Myocyte (in vitro differentiated cells): ENCODE data around the gene TMCO4. TPM values are rescaled to one million over a fixed set of nuclear protein-coding genes. Genes with fewer than 3 reads are reported as not detected.

Experiments used
- DNase-seq: peaks from one replicate; pipeline ENCODE4 v3.0.0-alpha.2; 2012; ENCODE audit warnings: low read depth
- total RNA-seq: library from RNA; depleted of rRNA; stranded (reverse); fragments of >200 nt; gene quantifications from 2 replicates; pipeline ENCODE4 v1.2.3, GENCODE V29; 2014

The TMCO4 gene
- total RNA-seq, 1 donor from 2014 or later = 11.0 TPM

- DNase-seq = peak; percentile 35
Observed at GRCh38 chr1:19723874-19724273, 75.8 kb downstream of the TMCO4 start.

DNA sequence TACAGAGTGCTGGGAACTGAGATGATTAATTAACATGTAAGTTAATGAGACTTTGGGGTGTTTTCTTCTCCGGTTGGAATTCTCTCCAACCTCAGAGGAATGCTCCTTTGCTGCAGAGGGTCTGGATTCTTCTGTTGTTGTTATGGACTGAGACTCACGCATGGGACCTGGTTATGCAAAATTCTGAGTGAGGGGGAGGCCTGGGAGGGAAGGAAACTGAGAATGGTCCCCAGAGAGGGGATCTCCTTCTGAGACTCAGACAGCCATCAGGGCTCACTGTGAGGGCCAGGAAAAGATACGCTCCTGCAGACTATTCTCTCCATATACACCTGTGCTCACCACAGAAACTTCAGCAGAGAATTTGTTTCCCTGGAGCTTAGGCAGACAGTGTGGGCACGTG is 78.7 kb downstream of the TMCO4 start:
- no peak for DNase-seq

- no peak for DNase-seq
Observed at GRCh38 chr1:19720174-19720573, 79.5 kb downstream of the TMCO4 start.

DNA sequence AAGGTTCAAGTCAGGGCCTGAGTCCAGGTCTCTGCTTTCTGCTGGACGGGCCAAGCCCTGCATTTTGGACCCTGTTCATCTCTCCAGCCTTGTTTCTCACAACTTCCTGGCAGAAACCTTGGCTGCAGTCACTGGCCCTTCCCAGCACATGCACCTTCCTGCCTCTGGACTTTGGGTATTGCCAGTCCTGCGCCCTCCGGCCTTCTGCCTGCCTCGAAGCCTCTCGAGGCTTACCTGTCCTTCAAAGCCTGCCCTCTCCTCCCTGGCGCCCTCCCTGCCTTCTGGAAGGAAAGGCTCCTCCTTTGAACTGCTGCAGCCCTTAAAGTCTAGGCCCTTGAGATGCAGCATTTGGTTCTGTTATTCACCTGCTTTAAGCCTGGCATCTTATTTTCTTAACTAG is 82.2 kb downstream of the TMCO4 start:
- no peak for DNase-seq

DNA sequence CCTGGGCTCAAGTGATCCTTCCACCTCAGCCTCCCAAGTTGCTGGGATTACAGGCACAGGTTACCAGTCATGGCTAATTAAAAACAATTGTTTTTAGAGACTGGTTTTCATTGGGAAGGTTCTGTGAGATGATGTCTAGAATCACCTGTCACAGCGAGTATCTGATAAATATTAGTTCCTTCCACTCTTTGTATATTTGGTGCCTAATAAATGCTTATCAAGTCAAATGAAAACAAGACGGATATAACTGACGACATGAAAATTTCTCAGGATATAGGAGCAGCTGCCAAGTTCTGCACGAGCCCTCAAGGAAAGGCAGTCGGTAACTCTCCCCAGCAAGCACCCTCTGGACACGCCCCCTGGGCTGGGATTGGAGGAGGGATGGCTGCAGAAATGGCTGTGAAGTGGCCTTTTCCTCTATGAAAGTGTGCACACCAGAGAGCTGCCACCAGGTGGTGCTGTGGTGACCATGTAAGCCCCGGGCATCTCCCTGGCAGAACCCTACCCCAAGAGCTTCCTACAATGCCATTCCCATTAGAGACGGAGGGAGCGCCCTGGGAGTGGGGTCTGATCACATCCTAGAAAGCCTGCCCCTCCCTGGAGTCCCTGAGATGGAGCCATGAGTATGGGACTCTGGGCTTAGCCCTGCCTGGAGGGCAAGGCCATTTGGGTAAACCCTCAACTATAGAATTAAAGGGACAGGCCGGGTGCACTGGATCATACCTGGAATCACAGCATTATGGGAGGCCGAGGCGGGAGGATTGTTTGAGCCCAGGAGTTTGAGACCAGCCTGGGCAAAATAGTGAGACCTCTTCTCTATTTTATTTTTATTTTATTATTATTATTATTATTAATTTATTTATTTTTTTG is 84.1 kb downstream of the TMCO4 start:
- DNase-seq = peak; percentile 97

- no peak for DNase-seq
Observed at GRCh38 chr1:19712928-19713327, 86.8 kb downstream of the TMCO4 start.

DNA sequence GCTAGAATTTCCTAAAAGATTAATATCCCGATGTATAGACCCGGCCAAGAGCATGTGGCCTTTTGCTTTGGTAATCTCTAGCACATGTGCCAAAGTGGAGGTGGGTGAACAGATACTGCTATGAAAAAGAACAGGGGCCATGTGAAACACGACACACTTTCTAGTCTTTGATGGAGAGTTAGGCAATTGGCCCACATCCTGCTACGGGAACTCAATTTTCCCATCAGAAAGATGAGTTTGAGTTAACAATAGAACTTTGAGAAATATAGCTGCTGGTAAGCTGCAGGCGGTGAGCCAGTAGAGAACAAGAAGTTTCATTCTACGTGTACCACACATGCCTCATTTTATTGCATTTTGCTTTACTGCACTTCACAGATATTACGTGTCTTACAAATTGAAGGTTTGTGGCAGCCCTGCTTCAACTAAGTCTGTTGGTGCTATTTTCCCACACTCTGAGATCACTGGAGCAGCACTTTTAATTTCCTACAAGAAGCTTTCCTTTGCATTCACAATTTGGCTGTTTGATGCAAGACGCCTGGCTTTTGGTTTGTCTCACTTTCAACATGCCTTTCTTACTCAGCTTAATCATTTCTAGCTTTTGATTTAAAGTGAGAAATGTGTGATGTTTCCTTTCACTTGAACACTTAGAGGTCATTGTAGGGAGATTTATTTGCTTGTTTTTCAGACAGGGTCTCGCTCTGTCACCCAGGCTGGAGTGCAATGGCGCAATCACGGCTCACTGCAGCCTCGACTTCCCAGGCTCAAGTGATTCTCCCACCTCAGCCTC is 88.7 kb downstream of the TMCO4 start:
- DNase-seq = no peak

DNA sequence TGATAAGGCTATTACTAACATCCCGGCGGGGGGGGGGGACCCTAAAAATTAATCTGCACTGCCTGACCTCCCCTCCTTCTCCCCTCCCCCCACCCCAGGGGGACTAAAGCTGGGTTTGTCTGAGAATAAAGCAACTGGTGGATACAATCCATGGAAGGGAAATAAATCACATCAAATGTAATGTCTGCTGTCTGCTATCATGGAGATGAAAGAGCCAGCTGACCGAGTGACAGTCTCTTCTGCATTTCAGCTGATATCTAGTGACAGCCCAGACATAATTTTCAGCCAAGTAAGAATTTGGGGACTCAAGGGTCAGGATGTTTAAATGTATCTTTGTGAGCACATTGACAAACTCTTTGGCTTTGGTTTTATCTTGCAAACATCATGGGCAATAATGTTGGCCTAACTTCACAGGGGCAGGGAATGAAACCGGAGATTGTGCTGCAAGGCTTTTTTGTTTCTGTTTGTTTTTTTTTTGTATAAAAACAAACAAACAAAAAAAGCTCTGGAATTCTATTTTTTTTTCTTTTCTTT is 90.4 kb downstream of the TMCO4 start:
- no peak for DNase-seq

DNA sequence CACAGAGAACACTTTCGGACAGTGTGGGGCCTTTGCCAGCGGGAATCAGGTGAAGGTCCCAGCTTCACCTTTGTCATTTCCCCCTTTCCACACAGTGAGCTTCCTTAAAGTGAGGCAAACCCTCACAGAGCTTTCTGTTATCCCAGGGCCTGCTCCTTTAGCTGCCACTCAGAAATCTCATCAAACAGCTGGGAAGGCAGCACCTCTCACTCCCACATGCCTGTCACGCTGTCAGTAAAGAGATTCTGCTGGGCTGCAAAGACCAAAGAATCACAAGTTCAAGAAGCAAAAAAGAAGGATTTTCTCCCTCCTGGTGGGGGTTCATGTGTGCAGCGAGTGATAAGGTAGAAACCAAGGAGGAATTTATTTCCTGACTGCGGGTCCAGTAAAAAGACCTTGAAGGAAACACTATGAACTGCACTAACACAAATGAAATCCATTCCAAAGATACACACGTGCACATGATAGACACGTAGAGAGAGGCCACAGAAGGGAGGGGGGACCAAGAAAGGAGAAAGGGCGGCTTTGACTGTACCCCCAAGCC is 91.1 kb downstream of the TMCO4 start:
- no peak for DNase-seq

- no peak for DNase-seq
Observed at GRCh38 chr1:19706136-19706535, 93.6 kb downstream of the TMCO4 start.

DNA sequence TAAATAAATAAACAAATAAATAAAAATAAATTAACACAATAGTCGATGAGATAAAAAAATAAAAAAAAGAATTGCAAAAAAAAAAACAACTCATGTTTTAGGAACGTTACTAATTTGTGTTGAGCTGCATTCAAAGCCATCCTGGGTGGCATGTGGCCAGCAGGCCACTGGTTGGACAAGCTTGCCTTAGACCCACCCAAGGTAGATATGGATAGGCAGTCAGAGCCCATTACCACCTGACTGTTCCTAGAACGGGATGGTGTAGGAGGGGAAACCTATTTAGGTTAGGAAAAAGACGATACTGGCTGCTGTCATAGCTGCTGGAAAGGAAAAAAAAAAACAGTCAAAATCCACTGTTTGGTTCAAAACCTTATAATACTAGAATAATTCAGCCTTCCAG is 94.3 kb downstream of the TMCO4 start:
- no peak for DNase-seq

GRCh38 chr1:19704247-19705113 is 95.2 kb downstream of the TMCO4 start:
- DNase-seq = peak; percentile 80

- no peak for DNase-seq
Observed at GRCh38 chr1:19703280-19703679, 96.4 kb downstream of the TMCO4 start.

GRCh38 chr1:19700079-19700777 is 99.5 kb downstream of the TMCO4 start:
- DNase-seq = no peak

- DNase-seq = no peak
Observed at GRCh38 chr1:19698181-19698580, 101.5 kb downstream of the TMCO4 start.

DNA sequence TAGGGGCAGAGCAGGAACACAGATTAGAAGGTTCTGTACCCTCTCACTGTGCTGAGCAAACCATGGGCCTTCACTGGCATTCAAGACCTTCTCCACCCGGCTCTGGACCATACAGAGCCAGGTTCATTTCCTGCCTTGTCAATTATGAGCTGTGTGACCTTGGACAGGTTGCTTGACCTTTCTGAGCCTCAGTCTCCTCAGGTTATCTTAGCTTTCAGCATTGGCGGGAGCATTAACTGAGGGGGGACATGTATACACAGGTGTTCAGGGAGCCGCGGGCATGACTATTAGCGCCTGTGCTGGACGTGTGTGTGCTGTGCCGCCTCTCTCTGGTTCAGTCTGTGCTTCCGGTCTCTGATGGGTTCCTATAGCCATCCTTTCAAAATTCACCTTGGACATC is 102.9 kb downstream of the TMCO4 start:
- no peak for DNase-seq

GRCh38 chr1:19695772-19696171 is 103.9 kb downstream of the TMCO4 start:
- no peak for DNase-seq

DNA sequence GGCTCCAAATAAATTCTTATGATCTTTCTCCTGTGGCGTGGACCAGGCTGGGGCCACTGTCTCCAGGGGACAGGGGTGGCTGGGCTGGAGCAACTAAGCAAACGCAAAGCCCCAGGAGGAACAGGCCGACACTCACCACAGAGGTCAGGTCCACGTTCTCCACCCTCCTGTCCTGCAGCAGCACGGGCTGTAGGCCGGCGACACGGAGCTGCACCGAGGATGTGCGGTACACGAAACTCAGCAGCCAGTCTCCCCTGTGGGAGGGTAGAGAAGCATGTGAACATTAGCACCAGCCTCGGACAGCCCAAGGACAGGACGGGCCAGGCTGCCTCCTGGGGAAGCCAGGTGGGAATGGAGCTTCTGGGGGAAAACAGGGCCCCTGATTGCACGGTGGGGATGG is 105.4 kb downstream of the TMCO4 start:
- DNase-seq = no peak

DNA sequence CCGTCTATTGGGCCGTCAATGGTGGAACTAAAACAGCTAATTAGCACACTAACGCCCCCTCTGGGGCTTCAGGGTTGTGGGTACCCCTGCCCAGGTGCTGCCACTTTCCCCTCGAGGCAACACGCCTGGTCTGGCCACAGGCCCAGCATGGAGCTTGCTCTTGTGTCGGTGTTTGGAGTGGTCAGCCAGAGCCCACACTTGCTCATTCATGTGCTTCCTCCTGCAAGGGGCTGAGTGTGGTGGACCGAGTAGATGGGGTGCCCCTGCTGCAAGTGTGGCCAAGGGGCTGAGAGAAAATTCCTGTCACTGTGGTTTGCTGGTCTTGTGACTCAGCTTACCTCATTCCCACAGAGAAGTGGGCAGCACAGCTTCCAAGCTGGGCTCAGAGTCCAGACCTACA is 109.4 kb downstream of the TMCO4 start:
- no peak for DNase-seq

- no peak for DNase-seq
Observed at GRCh38 chr1:19689856-19690255, 109.9 kb downstream of the TMCO4 start.
